ENCODE data around the gene LIMCH1.
"Not testable (repeated sequence)": the region's sequence is repeated elsewhere in the genome, so short reads cannot be mapped to it uniquely, and the experiment has no call there.

The LIMCH1 gene

DNA sequence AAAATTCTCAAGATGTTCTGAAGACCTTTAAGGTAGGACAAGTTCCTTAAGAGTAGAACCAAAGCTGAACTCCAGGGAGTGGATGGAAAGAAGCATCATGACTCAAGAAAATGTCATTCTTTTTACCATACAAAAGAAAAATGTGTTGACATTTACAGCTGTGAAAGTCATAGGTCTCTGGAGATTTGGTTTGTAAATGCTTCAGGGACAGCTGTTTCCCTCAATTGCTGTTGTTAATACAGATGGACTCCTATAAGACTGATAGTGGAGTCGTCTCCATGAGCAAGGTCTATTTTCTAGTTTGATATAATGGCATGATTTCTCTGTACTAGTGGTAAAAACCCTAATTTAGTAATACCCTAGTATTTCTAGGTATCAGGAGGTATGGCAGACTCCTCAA is 108.9 kb downstream of the LIMCH1 start:
- Mint-ChIP-seq H3K4me3 (no peak overlapping the region), H3K36me3 (no peaks in the 10 kb centered on the region), H3K27ac (no peak overlapping the region), H3K4me1 (no peaks in the 10 kb centered on the region), H3K9me3 (no peaks in the 10 kb centered on the region)
- ATAC-seq (no peak), DNase-seq (ENCODE audit: low spot score in 2 of 2) (no peak)

DNA sequence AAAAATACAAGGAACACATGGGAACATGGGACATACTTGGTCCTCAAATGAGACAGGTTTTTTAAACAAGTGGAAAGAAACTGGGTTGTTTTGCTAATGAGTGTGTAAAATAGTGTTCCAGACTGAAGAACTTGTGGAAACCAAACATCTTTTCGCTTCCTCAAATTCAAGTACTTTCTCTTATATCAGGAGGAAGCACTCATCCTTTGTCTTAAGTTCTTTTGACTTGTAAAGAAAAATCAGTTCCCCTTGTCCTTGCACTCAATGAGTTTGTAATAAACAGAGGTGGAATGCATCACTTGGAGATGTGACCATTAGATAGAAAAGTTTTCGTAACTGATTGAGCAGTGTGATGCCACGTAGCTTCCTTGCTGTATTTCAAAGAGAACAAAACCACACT is 109.4 kb downstream of the LIMCH1 start:
- H3K4me3 Mint-ChIP-seq, result no peak overlapping the region
- no peaks in the 10 kb centered on the region for H3K4me1 Mint-ChIP-seq
- H3K36me3 Mint-ChIP-seq, result no peaks in the 10 kb centered on the region
- H3K27ac Mint-ChIP-seq, result no peak overlapping the region
- ATAC-seq (no peak), DNase-seq (ENCODE audit: low spot score in 2 of 2) (no peak)
- no peaks in the 10 kb centered on the region for H3K9me3 Mint-ChIP-seq

DNA sequence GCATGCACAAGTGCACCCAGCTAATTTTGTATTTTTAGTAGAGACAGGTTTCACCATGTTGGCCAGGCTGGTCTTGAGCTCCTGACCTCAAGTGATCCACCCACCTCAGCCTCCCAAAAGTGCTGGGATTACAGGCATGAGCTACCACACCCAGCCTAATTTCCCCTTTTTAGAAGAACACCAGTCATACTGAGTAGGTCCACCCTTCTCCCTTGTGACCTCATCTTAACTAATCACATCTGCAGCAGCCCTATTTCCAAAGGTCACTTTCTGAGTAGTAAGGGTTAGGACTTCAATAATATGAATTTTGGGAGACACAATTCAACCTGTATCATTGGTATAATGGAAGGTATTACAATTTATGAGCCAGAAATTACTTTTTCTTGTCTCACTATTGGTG is 113.2 kb downstream of the LIMCH1 start:
- not testable (repeated sequence) for H3K9me3 Mint-ChIP-seq; ATAC-seq; H3K4me1 Mint-ChIP-seq; H3K4me3 Mint-ChIP-seq; DNase-seq (ENCODE audit: low spot score in 2 of 2); H3K36me3 Mint-ChIP-seq; H3K27ac Mint-ChIP-seq

DNA sequence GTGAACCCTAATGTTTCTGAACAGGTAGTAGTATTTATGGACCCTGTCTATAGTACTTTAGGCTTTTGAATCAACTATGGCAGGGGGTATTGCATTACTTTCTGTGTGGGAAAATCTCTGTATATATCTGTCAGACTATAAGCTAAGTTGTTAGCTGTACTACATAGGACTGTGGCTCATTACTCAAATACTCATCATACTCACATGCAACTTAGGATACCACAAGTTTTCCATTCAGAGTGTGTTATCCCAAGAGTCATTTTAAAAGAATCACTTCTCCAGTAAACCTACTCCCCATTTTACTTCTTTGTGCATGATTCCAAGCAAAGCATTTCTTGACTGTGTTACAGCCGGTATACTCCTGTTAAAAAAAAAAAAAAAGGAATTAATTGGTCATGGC is 115.0 kb downstream of the LIMCH1 start:
- H3K27ac Mint-ChIP-seq, result no peak overlapping the region
- no peaks in the 10 kb centered on the region for H3K36me3 Mint-ChIP-seq
- no peak for ATAC-seq
- no peak for DNase-seq (ENCODE audit: low spot score in 2 of 2)
- H3K4me3 Mint-ChIP-seq, result no peak overlapping the region
- no peaks in the 10 kb centered on the region for H3K4me1 Mint-ChIP-seq
- H3K9me3 Mint-ChIP-seq, result no peaks in the 10 kb centered on the region

DNA sequence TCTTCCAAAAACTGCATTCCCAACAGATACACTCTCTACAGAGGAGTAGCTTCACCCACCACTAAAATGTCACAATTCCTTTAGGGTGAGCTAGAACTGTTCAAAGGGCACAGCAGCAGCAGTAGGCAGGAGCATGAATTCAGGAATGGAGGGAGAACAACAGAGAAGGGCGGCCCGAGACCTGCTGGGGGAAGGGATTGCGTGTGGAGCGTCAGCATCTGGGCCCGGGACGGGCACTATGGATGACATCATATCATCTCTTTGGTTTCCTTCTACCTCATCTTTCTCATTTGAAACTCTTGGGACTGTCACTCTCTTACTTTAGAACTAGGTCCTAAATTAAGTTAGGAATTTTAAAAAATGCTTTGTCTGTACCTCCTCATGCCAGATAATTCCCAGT is 115.6 kb downstream of the LIMCH1 start:
- H3K4me3 Mint-ChIP-seq, result no peak overlapping the region
- no peaks in the 10 kb centered on the region for H3K36me3 Mint-ChIP-seq
- H3K9me3 Mint-ChIP-seq, result no peaks in the 10 kb centered on the region
- DNase-seq (ENCODE audit: low spot score in 2 of 2), result no peak
- H3K27ac Mint-ChIP-seq, result no peak overlapping the region
- H3K4me1 Mint-ChIP-seq, result no peaks in the 10 kb centered on the region
- ATAC-seq, result no peak

DNA sequence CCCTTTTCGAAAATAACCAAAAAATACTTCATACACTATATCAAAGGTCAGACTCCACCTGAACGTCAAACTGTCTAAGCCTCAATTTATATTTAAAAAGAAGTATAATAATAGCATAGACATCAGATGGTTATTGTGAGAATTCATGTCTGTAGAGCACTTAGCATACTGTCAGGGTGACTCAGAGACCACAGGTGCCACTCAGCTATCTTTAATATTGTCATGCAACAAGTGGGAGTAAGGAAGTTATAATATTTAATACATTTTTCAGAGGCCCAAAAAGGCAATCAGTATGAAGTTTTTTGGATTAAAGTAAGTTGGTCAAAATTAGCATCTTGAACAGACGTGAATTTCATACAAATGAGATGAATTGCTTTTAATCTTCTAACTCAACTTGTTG is 117.2 kb downstream of the LIMCH1 start:
- Mint-ChIP-seq H3K9me3 (no peaks in the 10 kb centered on the region), H3K4me1 (no peaks in the 10 kb centered on the region), H3K4me3 (no peak overlapping the region), H3K36me3 (no peaks in the 10 kb centered on the region), H3K27ac (no peak overlapping the region)
- ATAC-seq (no peak), DNase-seq (ENCODE audit: low spot score in 2 of 2) (no peak)

DNA sequence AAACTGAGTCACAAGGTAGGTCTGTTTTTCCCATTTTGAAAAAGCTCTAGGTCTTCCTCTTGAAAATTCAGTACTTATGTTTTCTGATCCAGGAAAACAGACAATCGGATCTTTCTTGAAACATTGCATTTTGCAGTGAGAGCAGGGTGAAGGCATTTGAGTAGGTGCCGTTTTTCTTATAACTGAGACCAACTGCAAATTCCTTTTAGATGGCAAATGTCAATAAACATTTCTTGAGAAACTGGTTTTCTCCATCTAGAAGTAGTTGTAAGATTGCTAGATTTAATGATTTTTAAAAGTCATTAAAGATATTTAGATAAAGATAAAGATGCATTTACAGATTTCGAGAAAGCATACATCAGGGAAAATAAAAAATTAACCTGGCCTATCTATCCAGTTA is 118.1 kb downstream of the LIMCH1 start:
- DNase-seq (ENCODE audit: low spot score in 2 of 2) (no peak), ATAC-seq (no peak)
- no peaks in the 10 kb centered on the region for H3K36me3 Mint-ChIP-seq
- H3K4me1 Mint-ChIP-seq, result no peaks in the 10 kb centered on the region
- H3K9me3 Mint-ChIP-seq, result no peaks in the 10 kb centered on the region
- no peak overlapping the region for H3K27ac Mint-ChIP-seq
- no peak overlapping the region for H3K4me3 Mint-ChIP-seq

DNA sequence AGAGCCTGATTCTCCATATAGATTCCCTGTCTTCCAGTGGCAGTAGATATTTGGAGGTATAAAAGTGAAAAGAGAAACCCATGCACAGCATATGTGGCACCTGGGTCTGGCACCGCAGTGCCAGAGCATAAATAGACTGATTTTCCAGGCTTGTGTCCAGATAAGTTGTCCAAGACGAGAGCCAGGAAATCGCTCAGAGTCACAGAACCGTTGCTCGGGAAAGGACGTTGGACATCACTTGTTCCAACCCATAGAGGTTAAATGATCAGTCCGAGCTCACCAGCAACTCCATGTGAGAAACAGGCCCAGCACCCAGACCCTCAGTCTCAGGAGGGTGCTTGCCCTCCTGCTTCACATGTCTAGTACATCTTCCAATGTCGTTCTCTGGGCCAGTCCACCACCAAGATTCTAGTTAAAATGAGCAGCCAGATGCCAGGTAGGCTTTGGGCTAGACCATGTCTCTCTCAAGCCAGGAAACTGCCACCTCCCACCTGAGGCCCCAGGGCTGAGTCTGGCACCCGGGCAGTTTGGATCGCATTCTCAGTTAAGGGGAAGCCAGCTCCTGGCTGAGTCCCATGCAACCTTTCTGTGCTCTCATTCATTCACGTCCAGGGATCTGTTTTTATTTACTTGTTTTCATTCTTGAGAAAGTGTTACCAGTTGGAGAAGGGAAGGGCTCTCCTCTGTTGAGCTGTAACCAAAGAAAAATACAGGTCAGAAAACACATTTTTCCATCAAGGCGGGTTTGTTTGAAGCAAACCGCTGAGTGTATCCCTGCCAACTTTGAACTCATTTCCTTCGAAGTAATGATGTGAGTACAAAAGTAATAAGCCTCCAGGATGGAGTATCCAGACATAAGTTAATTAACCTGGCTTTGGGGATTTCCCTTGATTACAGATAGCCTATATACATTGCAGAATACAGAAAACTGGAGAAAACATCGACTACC is 118.9 kb downstream of the LIMCH1 start:
- ATAC-seq, result no peak
- Mint-ChIP-seq H3K9me3 (no peaks in the 10 kb centered on the region), H3K36me3 (no peaks in the 10 kb centered on the region), H3K4me1 (no peaks in the 10 kb centered on the region), H3K4me3 (no peak overlapping the region), H3K27ac (no peak overlapping the region)
- no peak for DNase-seq (ENCODE audit: low spot score in 2 of 2)

DNA sequence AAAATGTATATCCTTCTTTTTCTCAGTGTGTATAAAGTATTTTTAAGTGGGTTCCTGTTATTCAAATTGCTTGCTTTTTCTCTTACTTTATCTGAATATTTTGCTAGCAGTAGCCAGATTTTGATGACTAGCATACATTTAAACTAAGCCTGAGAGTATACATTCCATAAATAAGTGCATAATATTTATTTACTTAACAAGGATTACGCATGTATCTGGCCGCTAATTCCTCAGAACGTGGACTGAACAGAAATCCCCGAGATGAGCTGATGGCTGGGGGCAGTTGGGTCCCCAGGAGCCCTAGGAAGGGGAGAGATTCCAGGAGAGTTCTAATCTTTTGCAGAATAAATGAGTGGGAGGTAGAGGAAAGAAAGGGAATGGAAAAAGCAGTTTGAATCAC is 119.6 kb downstream of the LIMCH1 start:
- Mint-ChIP-seq H3K36me3 (no peaks in the 10 kb centered on the region), H3K9me3 (no peaks in the 10 kb centered on the region), H3K27ac (no peak overlapping the region), H3K4me1 (no peaks in the 10 kb centered on the region), H3K4me3 (no peak overlapping the region)
- ATAC-seq (no peak), DNase-seq (ENCODE audit: low spot score in 2 of 2) (no peak)

DNA sequence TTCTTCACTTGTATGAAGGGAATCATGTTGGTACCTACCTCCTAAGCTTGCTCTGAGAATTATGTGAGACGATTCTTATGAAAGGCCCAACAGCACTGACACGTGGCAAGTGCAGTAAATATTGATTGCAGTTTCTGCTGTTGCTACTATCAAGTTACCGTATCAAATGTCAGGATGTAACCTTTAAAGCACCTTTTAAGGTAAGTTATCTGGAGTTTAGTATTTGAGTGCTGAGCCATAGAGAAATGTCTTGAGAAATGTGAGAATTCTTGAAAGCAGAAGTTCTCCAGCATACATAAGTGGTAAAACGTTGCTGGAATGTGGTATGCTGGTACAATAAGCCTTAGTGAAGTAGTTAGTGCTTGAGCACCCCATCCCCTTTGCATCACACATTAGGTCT is 120.2 kb downstream of the LIMCH1 start:
- H3K4me3 Mint-ChIP-seq, result no peak overlapping the region
- no peak for ATAC-seq
- DNase-seq (ENCODE audit: low spot score in 2 of 2), result no peak
- H3K4me1 Mint-ChIP-seq, result no peaks in the 10 kb centered on the region
- H3K27ac Mint-ChIP-seq, result no peak overlapping the region
- H3K9me3 Mint-ChIP-seq, result no peaks in the 10 kb centered on the region
- no peaks in the 10 kb centered on the region for H3K36me3 Mint-ChIP-seq

DNA sequence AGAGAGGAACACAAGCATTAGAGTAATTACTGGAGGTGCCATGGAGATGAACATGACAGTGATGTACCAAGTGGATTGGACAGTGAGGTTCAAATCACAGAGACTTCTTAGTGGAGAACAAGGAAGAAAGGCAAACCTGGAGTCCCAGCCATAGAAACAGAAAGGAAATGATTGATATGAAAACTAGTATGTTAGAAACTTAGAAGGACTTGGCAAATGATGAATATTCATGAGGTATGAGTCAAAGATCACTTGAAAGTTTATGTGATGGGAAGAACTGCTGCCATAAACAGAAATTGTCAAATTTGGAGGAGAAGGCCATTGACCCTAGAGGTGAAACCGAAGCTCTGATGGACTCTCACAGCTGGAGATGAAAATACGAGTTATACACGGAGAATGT is 122.4 kb downstream of the LIMCH1 start:
- ATAC-seq, result no peak

DNA sequence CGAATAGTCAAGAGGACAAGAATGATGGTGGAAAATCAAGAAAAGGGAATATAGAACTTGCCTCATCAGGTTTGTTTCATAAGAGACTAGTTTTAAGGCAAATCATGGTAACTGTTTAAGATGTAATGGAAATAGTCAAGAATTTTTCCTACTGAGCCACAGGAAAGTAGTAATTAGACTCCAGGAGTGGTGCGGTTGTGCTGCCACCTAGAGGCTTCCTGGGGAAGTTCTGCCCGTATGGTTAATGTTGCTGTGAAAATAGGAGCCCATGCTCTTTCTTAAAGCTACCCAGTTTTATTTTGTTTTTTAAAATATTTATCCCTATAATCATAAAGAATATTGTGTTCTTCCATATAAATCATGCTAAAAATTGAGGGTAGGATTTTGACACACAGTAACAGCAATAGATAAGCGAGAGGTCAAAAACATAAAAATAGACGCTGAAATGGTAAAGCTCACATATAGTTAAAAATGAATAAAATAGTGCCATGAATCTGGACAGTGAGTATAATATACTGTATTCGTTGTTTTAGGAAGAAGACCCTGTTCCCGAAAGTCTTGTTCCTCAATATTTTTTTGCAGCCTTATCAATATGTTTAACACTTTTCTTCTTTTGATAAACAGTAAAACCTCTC is 123.6 kb downstream of the LIMCH1 start:
- no peak overlapping the region for H3K27ac Mint-ChIP-seq
- H3K4me1 Mint-ChIP-seq, result no peaks in the 10 kb centered on the region
- peak in 1 of 2 donors; percentile 10 for DNase-seq (ENCODE audit: low spot score in 2 of 2)
- no peaks in the 10 kb centered on the region for H3K36me3 Mint-ChIP-seq
- ATAC-seq, result no peak
- no peak overlapping the region for H3K4me3 Mint-ChIP-seq
- H3K9me3 Mint-ChIP-seq, result no peaks in the 10 kb centered on the region

More for the DNA sequence above, 122.4 kb downstream of the LIMCH1 start:
- DNase-seq (ENCODE audit: low spot score in 2 of 2), result no peak
- Mint-ChIP-seq H3K27ac (no peak overlapping the region), H3K4me3 (no peak overlapping the region), H3K9me3 (no peaks in the 10 kb centered on the region), H3K4me1 (no peaks in the 10 kb centered on the region), H3K36me3 (no peaks in the 10 kb centered on the region)

DNA sequence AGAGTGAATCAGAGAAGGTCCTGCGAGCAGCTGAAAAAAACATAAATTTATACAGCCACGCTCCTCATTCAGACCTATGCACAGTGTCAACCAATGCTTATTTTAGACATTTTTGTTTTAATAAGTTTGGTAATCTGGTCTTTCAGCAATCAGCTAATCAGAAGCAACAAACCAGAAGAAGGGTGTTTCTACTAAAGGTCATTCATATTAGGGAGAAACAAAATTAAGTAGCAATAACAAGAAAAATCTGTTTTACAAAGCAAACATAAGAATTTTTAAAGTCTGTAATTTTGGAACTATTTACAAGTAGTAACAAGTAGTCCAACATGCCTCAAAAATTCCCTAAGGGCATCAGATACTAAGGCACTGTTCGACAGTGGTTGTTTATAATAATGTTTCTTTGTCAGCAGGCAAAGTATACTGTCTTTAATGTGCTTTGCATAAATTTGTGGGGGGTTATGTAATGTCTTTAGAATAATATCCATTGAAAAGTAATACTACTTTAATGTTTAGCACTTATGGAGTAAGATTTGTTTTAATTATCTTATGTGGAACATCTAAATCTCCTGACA is 127.8 kb downstream of the LIMCH1 start:
- H3K4me1 Mint-ChIP-seq, result no peaks in the 10 kb centered on the region
- no peaks in the 10 kb centered on the region for H3K36me3 Mint-ChIP-seq
- H3K9me3 Mint-ChIP-seq, result no peaks in the 10 kb centered on the region
- no peak overlapping the region for H3K4me3 Mint-ChIP-seq
- no peak for DNase-seq (ENCODE audit: low spot score in 2 of 2)
- H3K27ac Mint-ChIP-seq, result no peak overlapping the region
- ATAC-seq, result no peak

DNA sequence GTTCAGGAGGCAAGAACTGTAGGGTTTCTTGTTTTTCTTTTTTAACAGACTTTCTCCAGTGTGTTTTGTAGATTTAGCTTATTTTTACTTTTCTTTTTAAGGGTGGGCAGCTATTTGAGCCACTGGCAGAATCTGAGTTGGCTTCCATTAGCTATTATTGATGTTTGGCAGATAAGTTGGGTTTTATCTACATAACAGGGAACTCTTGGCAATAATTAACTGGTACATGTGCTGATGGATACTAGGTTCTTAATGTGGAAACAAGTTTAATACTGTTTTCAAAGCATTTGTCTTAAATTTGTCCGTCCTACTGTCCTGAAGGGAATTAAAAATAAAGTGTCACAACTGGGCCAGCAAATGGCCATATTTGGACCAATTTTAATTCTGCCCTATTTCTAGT is 130.1 kb downstream of the LIMCH1 start:
- no peak overlapping the region for H3K4me3 Mint-ChIP-seq
- H3K27ac Mint-ChIP-seq, result no peak overlapping the region
- DNase-seq (ENCODE audit: low spot score in 2 of 2), result no peak

DNA sequence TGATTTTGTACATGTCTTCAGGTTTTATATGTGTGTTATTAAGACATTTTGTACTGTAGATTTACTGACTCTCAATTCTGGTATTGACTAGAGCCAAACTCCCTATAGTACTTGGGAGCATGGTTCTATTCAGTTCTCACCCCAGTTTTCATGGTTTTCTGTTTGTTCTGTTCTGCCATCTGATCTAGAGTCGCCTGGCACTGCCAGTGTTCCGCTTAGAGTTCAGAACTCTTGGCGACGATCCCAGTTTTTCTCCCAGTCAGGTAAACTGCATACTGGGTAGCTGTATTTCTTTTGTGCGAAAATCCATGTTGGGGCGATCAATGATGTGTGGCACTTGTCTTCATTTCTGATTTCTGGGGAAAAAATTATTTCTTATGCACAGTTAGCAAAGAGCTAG is 132.6 kb downstream of the LIMCH1 start:
- Mint-ChIP-seq H3K4me3 (no peak overlapping the region), H3K4me1 (no peaks in the 10 kb centered on the region), H3K27ac (no peak overlapping the region), H3K9me3 (no peaks in the 10 kb centered on the region), H3K36me3 (no peaks in the 10 kb centered on the region)
- ATAC-seq, result no peak
- DNase-seq (ENCODE audit: low spot score in 2 of 2), result no peak

More for the DNA sequence above, 130.1 kb downstream of the LIMCH1 start:
- no peaks in the 10 kb centered on the region for H3K36me3 Mint-ChIP-seq
- ATAC-seq, result no peak
- no peaks in the 10 kb centered on the region for H3K9me3 Mint-ChIP-seq
- H3K4me1 Mint-ChIP-seq, result no peaks in the 10 kb centered on the region

DNA sequence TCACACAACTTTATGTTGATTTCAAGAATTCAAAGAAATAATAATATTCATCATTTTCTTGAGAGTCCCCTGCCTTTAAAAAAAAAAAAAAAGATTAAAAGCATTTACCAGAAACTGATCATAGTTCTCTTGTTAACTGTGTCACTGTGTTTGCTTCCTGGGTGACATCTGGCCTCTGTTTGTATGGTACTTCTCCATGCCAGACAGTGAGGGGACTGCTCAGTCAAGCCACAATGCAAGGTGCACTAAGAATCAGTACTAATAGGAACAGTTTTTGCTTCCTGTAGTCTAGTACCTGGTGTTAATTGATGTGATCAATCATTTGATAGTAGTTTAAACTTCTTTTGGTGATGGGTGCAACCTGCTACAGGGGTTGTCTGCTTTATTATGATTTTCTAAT is 133.0 kb downstream of the LIMCH1 start:
- DNase-seq (ENCODE audit: low spot score in 2 of 2), result no peak
- no peak overlapping the region for H3K4me3 Mint-ChIP-seq
- no peak for ATAC-seq
- no peaks in the 10 kb centered on the region for H3K4me1 Mint-ChIP-seq
- no peaks in the 10 kb centered on the region for H3K36me3 Mint-ChIP-seq
- H3K27ac Mint-ChIP-seq, result no peak overlapping the region
- H3K9me3 Mint-ChIP-seq, result no peaks in the 10 kb centered on the region

Measured in stimulated activated effector memory CD8-positive, alpha-beta T cell treated with anti-CD3 and anti-CD28 coated beads, Interleukin-12 subunit alpha, Interleukin-12 subunit beta, amount 100 ng/mL, for 72 hours (primary cell).